CD14-positive monocyte (primary cell): Measurements from ENCODE around the gene MACROD1. TPM values are rescaled to one million over a fixed set of nuclear protein-coding genes. Genes with fewer than 3 reads are reported as not detected.

ENCODE experiments used
- DNase-seq, 3 donors: peaks; one replicate each; pipeline ENCODE4 v3.0.0-alpha.2; 2011 to 2022
- H2AFZ ChIP-seq: 2 replicates; pipeline ENCODE4 v1.6.0; 2012; ENCODE audit warnings: mild to moderate bottlenecking, low read depth, low read length, inconsistent platforms; ENCODE audit not compliant: insufficient read depth, poor library complexity, severe bottlenecking
- H3K27ac ChIP-seq, 2 donors: 1 replicate in 1 of 2; 2 replicates in 1 of 2; pipeline ENCODE4 v1.5.1; 2012 to 2013; ENCODE audit warnings: low read length in 2 of 2, control low read depth in 1 of 2, inconsistent platforms in 1 of 2, low read depth in 1 of 2, mild to moderate bottlenecking in 1 of 2
- H3K27me3 ChIP-seq, 2 donors: one replicate each; pipeline versions ENCODE4 v1.6.0 to v1.6.1; 2011 to 2013; ENCODE audit warnings: low read length in 2 of 2; ENCODE audit not compliant: control insufficient read depth in 2 of 2, insufficient read depth in 2 of 2
- H3K36me3 ChIP-seq, 2 donors: replicated peaks in 1 of 2; 1 replicate in 1 of 2; 2 replicates in 1 of 2; pipeline versions ENCODE4 v1.5.1 to v1.6.1; 2012 to 2013; ENCODE audit warnings: low read length in 2 of 2, control low read depth in 1 of 2, inconsistent platforms in 1 of 2, mild to moderate bottlenecking in 1 of 2; ENCODE audit not compliant: insufficient read depth in 2 of 2, control insufficient read depth in 1 of 2
- H3K4me1 ChIP-seq, 2 donors: 1 replicate in 1 of 2; 2 replicates in 1 of 2; pipeline versions ENCODE4 v1.5.1 to v1.6.1; 2012 to 2013; ENCODE audit warnings: low read length in 2 of 2, control low read depth in 1 of 2, inconsistent platforms in 1 of 2, mild to moderate bottlenecking in 1 of 2, moderate library complexity in 1 of 2; ENCODE audit not compliant: insufficient read depth in 2 of 2, control insufficient read depth in 1 of 2
- H3K4me2 ChIP-seq: replicated peaks from 2 replicates; pipeline ENCODE3; 2012; ENCODE audit warnings: low read length, moderate library complexity, mild to moderate bottlenecking; ENCODE audit not compliant: poor library complexity, severe bottlenecking; ENCODE audit errors: extremely low read depth
- H3K4me3 ChIP-seq, 3 experiments: fragments of 200-600 bp in 1 of 3; sonication (generic) in 1 of 3; replicated peaks in 1 of 3; 1 replicate in 2 of 3; 2 replicates in 1 of 3; pipeline ENCODE4 v1.5.1; 2011 to 2013; ENCODE audit warnings: low read length in 3 of 3, mild to moderate bottlenecking in 3 of 3, control low read depth in 2 of 3, low read depth in 2 of 3, inconsistent platforms in 1 of 3, moderate library complexity in 1 of 3
- H3K79me2 ChIP-seq: 2 replicates; pipeline ENCODE4 v1.6.0; 2012; ENCODE audit warnings: mild to moderate bottlenecking, control low read depth, inconsistent platforms, low read length, moderate library complexity; ENCODE audit not compliant: insufficient read depth
- H3K9ac ChIP-seq: 2 replicates; pipeline ENCODE4 v1.6.0; 2017; ENCODE audit warnings: low read length, mild to moderate bottlenecking; ENCODE audit not compliant: insufficient read depth, poor library complexity, severe bottlenecking
- H3K9me3 ChIP-seq, 2 donors: replicated peaks in 1 of 2; 1 replicate in 1 of 2; 2 replicates in 1 of 2; pipeline versions ENCODE4 v1.5.1 to v1.6.1; 2012 to 2013; ENCODE audit warnings: low read length in 2 of 2, control low read depth in 1 of 2; ENCODE audit not compliant: control insufficient read depth in 1 of 2, insufficient read depth in 1 of 2
- H4K20me1 ChIP-seq: 2 replicates; pipeline ENCODE4 v1.6.0; 2012; ENCODE audit warnings: mild to moderate bottlenecking, low read length, control low read depth, moderate library complexity; ENCODE audit not compliant: insufficient read depth
- H3K27ac Mint-ChIP-seq, 7 donors: one replicate each; pipeline ENCODE4 v1.8.0; 2020; ENCODE audit warnings: mild to moderate bottlenecking in 7 of 7, mixed read lengths in 7 of 7, moderate library complexity in 6 of 7, inconsistent platforms in 2 of 7
- H3K27me3 Mint-ChIP-seq, 3 donors: one replicate each; pipeline ENCODE4 v1.8.0; 2021 to 2022; ENCODE audit warnings: low read depth in 3 of 3, mild to moderate bottlenecking in 3 of 3, mixed read lengths in 3 of 3, moderate library complexity in 3 of 3, inconsistent platforms in 1 of 3
- H3K36me3 Mint-ChIP-seq, 2 donors: one replicate each; pipeline ENCODE4 v1.8.0; 2020; ENCODE audit warnings: mixed read lengths in 2 of 2, inconsistent platforms in 1 of 2, mild to moderate bottlenecking in 1 of 2
- H3K4me1 Mint-ChIP-seq: one replicate; pipeline ENCODE4 v1.8.0; 2020; ENCODE audit warnings: mild to moderate bottlenecking, mixed read lengths
- H3K4me3 Mint-ChIP-seq, 2 donors: one replicate each; pipeline ENCODE4 v1.8.0; 2020; ENCODE audit warnings: mild to moderate bottlenecking in 2 of 2, mixed read lengths in 2 of 2, moderate library complexity in 1 of 2
- H3K9me3 Mint-ChIP-seq, 7 donors: one replicate each; pipeline ENCODE4 v1.8.0; 2020 to 2022; ENCODE audit warnings: mixed read lengths in 7 of 7, mild to moderate bottlenecking in 6 of 7, moderate library complexity in 6 of 7, inconsistent platforms in 2 of 7
- CTCF ChIP-seq: fragments of 200-600 bp; IDR thresholded peaks from one replicate; pipeline ENCODE4 v1.8.0; 2022; ENCODE audit warnings: antibody characterized with exemption, mild to moderate bottlenecking
- WGBS: methylation state at CpG from one replicate; pipeline ENCODE4 v1.1.5; 2013; ENCODE audit warnings: missing lambda C conversion rate; ENCODE audit not compliant: insufficient coverage; 5-methylcytosine and 5-hydroxymethylcytosine counted together
- intact Hi-C, 2 donors: fragments of 100-400 bp; cut with micrococcal nuclease; formaldehyde crosslinking; loops; one replicate each; pipeline versions ENCODE4 v1.15.0 to v1.15.1; 2023
- polyA plus RNA-seq, 3 donors: library from polyadenylated mRNA; depleted of rRNA in 1 of 3; unstranded in 2 of 3; stranded (reverse) in 1 of 3; fragments of 300-500 nt in 2 of 3; fragments of >200 nt in 1 of 3; fragmentation: Illumina TruSeq in 2 of 3; gene quantifications; 1 replicate in 2 of 3; 2 replicates in 1 of 3; pipeline ENCODE4 v1.2.3, GENCODE V29; 2012 to 2021

MACROD1 gene
- polyA plus RNA-seq, 3 donors = 1.5 to 2.4 (median 2.2) TPM

GRCh38 chr11:63991558-63991957 lies 174.4 kb downstream of the MACROD1 start:
- WGBS = 100% methylated on average over 2 of the region's 10 CpGs
- no peak overlapping the region for H3K4me2 ChIP-seq
- intact Hi-C loops = no loop called here
- H3K4me3 ChIP-seq = no peak overlapping the region
- no peak overlapping the region for H2AFZ ChIP-seq
- H3K79me2 ChIP-seq = peaks cover 35% of the 10 kb centered on the region
- DNase-seq = no peak
- no peaks in the 10 kb centered on the region for H3K9me3 ChIP-seq
- H3K4me1 ChIP-seq = peaks cover 23 to 30% of the 10 kb centered on the region in 2 donors
- no peak overlapping the region for H3K27ac ChIP-seq
- H3K27me3 ChIP-seq = no peaks in the 10 kb centered on the region
- no peak overlapping the region for H3K4me3 Mint-ChIP-seq
- H3K36me3 ChIP-seq = peaks cover 44 to 63% of the 10 kb centered on the region in 2 donors
- no peak for TF ChIP-seq CTCF
- H3K27me3 Mint-ChIP-seq = peaks cover 0 to 3% (median 2%) of the 10 kb centered on the region in 3 donors
- no peak overlapping the region for H3K9ac ChIP-seq
- no peak overlapping the region for H3K27ac Mint-ChIP-seq
- H3K9me3 Mint-ChIP-seq = no peaks in the 10 kb centered on the region
- peaks cover 84% of the 10 kb centered on the region for H4K20me1 ChIP-seq
- peaks cover 31% of the 10 kb centered on the region for H3K4me1 Mint-ChIP-seq
- peaks cover 62 to 82% of the 10 kb centered on the region in 2 donors for H3K36me3 Mint-ChIP-seq

DNA sequence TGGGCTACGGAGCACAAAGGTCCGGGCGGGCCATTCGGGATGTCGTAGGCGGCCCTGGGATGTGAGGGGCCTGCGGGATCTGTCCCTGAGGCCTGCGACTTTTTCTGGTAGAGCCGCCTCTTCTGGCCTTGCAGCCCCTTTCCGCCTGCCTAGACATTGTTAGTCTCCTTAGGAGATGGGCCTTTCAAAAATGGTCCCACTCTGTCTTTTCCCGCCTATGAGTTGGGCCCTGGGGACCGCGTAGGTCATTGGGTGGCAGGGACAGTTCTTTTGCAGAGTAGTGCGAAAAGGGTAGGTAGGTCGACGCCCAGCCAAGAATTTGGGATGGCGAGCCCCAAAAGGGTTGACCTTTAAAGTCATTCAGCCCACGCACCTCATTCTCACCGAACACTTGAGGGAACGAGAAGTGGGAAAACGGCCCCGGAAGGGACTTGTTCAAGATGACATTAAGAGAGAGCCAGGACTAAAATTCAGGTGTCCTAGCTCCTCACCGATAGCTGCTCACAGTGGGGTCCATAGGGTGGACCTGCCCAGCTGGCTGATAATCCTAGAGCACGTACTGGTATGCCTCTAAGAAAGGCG lies 178.9 kb downstream of the MACROD1 start:
- 53% methylated on average over 22 of the region's 25 CpGs for WGBS
- Mint-ChIP-seq H3K27ac (peak overlapping the region in 4 of 7 donors; percentile 37 to 82 (median 62)), H3K9me3 (no peaks in the 10 kb centered on the region), H3K36me3 (peaks cover 34 to 40% of the 10 kb centered on the region in 2 donors), H3K27me3 (peaks cover 0 to 4% (median 1%) of the 10 kb centered on the region in 3 donors), H3K4me1 (peaks cover 32% of the 10 kb centered on the region), H3K4me3 (peak overlapping the region; percentile 63 to 99)
- Histone ChIP-seq H2AFZ (peak overlapping the region; percentile 97), H3K79me2 (peaks cover 43% of the 10 kb centered on the region), H3K4me3 (peak overlapping the region; percentile 83 to 99 (median 97)), H3K27ac (peak overlapping the region in 1 of 2 donors; percentile 93), H3K4me2 (peak overlapping the region; percentile 97), H3K4me1 (peaks cover 30 to 41% of the 10 kb centered on the region in 2 donors), H3K36me3 (peaks cover 20 to 34% of the 10 kb centered on the region in 2 donors), H3K9me3 (no peaks in the 10 kb centered on the region), H4K20me1 (peaks cover 45% of the 10 kb centered on the region), H3K9ac (peak overlapping the region; percentile 97), H3K27me3 (no peaks in the 10 kb centered on the region)
- intact Hi-C loops = no loop called here
- no peak for TF ChIP-seq CTCF
- DNase-seq = peak in 1 of 3 donors; percentile 1
